GM19468 (cell line): Measurements from ENCODE around the gene TDRD12.
"Not testable (repeated sequence)": the region's sequence is repeated elsewhere in the genome, so short reads cannot be mapped to it uniquely, and the experiment has no call there.

Experiments
- ATAC-seq: cut with Tn5 transposase; IDR thresholded peaks from one replicate; pipeline ENCODE4 v1.9.1; 2021; ENCODE audit warnings: mild to moderate bottlenecking, moderate library complexity, moderate number of reproducible peaks; ENCODE audit not compliant: unreplicated experiment; ENCODE audit errors: extremely low read depth

TDRD12 gene

GRCh38 chr19:32745594-32746251 lies 26.2 kb downstream of the TDRD12 start:
- not testable (repeated sequence) for ATAC-seq

GRCh38 chr19:32746631-32747196 lies 27.1 kb downstream of the TDRD12 start:
- ATAC-seq: not testable (repeated sequence)

DNA sequence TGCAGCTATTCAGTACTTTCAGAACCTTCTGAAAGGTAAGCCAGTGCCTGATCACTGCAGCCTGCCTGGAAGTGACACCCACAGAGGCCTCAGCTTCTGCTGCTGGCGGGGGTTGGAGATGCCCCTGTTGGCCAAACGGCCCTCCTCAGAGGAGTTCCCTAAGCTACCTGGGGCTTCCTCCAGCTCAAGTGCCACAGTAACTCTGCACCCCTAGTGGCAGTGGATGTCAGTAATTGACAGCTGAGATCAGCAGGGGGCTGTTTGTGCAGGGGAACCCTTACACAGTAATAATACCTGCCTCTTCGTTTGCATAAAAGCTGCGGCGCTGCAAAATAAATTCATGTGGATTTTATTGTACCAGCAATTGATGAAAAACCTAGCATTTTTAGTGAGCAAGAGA lies 28.9 kb downstream of the TDRD12 start:
- no peak for ATAC-seq

- ATAC-seq: no peak
Measured at GRCh38 chr19:32748948-32749347, 29.4 kb downstream of the TDRD12 start.

- ATAC-seq: no peak
Measured at GRCh38 chr19:32749361-32749760, 29.8 kb downstream of the TDRD12 start.

DNA sequence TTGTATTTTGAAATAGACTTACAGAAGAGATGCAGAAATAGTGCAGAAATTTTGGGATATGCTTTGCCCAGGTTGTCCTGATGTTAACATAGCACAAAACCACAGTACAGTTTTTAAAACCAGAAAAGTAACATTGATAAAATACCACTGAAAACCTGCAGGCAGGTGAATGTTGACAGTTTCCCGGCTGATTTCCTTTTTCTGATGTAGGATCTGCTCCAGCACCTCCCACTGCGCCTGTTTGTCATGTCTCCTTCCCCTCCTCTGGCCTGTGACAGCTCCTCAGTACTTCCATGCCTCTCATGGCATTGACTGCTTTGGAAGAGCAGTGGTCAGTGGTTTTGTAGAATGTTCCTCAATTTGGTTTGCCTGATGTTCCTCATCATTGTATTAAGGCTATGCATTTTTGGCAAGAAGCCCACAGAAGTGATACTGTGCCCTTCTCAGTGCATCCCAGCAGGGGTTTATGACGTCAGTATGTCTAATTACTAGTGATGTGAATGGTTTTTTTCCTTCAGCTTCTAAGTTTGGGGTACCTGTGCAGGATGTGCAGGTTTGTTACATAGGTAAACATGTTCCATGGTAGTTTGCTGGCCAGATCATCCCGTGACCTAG lies 31.0 kb downstream of the TDRD12 start:
- ATAC-seq: no peak

DNA sequence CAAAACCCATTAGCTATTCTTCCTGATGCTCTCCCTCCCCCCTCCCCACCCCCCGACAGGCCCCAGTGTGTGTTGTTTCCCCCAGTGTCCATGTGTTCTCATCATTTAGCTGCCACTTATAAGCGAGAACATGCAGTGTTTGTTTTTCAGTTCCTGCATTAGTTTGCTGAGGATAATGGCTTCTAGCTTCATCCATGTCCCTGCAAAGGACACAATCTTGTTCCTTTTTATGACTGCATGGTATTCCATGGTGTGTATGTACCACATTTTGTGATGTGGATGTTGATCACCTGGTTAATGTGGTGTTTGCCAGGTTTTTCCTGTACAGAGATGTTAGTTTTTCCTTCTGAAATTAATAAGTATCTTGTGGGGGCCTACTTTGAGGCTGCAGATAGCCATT lies 31.5 kb downstream of the TDRD12 start:
- no peak for ATAC-seq

- ATAC-seq: no peak
Measured at GRCh38 chr19:32757189-32757588, 37.6 kb downstream of the TDRD12 start.

GRCh38 chr19:32765365-32765764 lies 45.8 kb downstream of the TDRD12 start:
- ATAC-seq: not testable (repeated sequence)

- ATAC-seq: no peak
Measured at GRCh38 chr19:32767951-32768679, 48.5 kb downstream of the TDRD12 start.

GRCh38 chr19:32771596-32771995 lies 52.0 kb downstream of the TDRD12 start:
- no peak for ATAC-seq

GRCh38 chr19:32773126-32773525 lies 53.6 kb downstream of the TDRD12 start:
- no peak for ATAC-seq

DNA sequence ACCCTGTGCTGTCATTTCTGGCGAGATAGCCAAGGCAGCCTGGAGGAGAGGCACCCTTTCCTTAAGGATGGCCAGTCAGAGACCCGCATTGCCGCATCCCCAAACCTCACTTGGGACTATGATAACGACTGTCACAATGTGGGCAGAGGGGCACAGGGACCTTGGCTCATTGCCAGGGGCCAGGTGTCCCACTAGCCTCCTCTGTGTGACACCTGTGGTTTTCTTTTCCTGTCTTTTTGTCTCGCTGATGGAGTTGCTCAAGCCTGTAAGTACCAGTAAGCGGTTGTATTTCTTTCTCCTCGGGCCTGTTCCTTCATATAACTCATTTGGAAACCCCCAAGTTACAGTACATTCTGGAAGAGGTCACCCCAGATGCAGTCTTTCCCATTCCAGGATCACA lies 59.5 kb downstream of the TDRD12 start:
- no peak for ATAC-seq

DNA sequence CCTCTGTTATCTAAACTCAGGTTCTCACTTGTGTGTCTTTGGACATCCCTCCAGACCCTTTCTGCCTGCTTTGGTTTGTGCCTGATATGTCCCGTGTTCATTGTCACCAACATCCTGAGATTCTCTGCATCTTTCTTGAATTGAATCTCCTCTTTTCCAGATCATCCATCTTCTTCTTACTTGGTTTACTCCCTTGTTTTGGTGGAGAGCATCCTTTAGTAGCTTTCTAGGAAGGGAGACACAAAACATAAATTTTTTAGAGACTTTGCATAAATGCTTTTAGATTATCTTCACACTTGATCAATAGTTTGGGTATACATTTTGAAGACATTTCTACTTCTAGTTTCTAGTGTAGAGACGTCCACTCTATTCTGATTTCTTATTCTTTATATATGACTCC lies 61.7 kb downstream of the TDRD12 start:
- ATAC-seq: no peak

DNA sequence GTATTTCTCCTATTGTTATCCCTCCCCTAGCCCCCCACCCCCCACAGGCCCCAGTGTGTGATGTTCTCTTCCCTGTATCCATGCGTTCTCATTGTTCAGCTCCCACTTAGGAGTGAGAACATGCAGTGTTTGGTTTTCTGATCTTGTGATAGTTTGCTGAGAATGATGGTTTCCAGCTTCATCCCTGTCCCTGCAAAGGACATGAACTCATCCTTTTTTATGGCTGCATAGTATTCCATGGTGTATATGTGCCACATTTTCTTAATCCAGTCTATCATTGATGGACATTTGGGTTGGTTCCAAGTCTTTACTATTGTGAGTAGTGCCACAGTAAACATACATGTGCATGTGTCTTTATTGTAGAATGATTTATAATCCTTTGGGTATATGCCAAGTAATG lies 62.5 kb downstream of the TDRD12 start:
- not testable (repeated sequence) for ATAC-seq

DNA sequence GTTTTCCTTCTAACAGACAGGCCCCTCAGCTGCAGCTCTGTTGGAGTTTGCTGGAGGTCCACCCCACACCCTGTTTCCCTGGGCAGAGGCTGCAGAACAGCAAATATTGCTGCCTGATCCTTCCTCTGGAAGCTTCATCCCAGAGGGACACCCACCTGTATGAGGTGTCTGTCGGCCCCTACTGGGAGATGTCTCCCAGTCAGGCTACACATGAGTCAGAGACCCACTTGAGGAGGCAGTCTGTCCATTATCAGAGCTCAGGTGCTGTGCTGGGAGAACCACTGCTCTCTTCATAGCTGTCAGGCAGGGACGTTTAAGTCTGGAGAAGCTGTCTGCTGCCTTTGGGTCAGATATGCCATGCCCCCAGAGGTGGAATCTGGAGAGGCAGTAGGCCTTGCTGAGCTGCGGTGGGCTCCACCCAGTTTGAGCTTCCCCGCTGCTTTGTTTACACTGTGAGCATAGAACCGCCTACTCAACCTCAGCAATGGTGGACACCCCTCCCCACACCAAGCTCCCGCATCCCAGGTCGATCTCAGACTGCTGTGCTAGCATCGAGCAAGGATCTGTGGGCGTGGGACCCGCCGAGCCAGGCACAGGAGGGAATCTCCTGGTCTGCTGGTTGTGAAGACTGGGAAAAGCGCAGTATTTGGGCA lies 67.7 kb downstream of the TDRD12 start:
- not testable (repeated sequence) for ATAC-seq

- ATAC-seq: not testable (repeated sequence)
Measured at GRCh38 chr19:32787895-32788294, 68.3 kb downstream of the TDRD12 start.

GRCh38 chr19:32789429-32789828 lies 69.9 kb downstream of the TDRD12 start:
- ATAC-seq: no peak

- ATAC-seq: no peak
Measured at GRCh38 chr19:32798201-32798600, 78.6 kb downstream of the TDRD12 start.

DNA sequence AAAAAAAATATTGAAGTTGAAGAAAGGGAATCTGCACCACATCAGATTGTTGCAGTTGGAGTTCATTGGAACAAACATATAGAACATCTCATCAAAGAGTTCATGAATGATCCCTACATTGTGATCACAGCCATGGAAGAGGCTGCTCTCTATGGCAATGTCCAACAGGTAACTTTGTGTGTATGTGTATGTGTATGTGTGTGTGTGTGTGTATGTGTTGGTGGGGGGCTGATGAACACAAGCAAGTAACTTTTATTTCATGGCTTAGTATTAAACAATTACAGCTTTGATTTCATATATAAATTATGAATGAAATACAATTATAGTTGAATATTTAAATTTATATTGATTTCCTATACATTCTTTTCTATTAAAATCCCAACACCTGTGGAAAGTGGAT lies 80.6 kb downstream of the TDRD12 start:
- no peak for ATAC-seq

DNA sequence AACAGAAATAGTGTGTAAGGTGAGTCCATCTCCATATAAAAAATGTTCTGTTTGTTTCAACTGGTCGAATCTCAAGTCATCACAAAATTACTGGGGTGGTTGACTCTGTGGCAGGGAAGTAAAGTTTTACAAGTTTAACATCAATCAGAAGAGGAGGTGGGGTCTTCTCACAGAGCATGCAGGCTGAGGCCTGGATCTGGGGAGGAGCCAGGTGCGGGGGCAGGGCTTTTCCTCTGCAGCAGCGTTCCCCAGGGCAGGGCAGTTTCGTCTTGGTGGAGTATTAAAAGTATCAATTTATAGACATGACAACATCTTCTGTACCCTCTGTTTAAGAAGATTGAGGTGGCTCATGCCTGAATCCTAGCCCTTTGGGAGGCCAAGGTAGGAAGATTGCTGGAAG lies 81.2 kb downstream of the TDRD12 start:
- ATAC-seq: no peak
